Measurements from ENCODE around the gene RAMP2.

The RAMP2 gene

GRCh38 chr17:42743595-42744282 lies 17.3 kb upstream of the RAMP2 start:
- TF ChIP-seq CTCF (IDR thresholded peaks at IDR 0.05; ENCODE audit: extremely low read depth, insufficient read depth, missing control alignments), result no peak
- in situ Hi-C loops (cut with MboI; ENCODE audit: low pct_unique_long_range_greater_than_20kb, low sequenced_read_pairs, unreplicated experiment), result no loop called here
- DNase-seq (ENCODE audit: low spot score), result no peak

GRCh38 chr17:42744283-42744805 lies 16.7 kb upstream of the RAMP2 start:
- peak; percentile 76 for DNase-seq (ENCODE audit: low spot score)
- in situ Hi-C loops (cut with MboI; ENCODE audit: low pct_unique_long_range_greater_than_20kb, low sequenced_read_pairs, unreplicated experiment), result no loop called here
- peak; percentile 18 for TF ChIP-seq CTCF (IDR thresholded peaks at IDR 0.05; ENCODE audit: extremely low read depth, insufficient read depth, missing control alignments)

- TF ChIP-seq CTCF (IDR thresholded peaks at IDR 0.05; ENCODE audit: extremely low read depth, insufficient read depth, missing control alignments), result no peak
- in situ Hi-C loops (cut with MboI; ENCODE audit: low pct_unique_long_range_greater_than_20kb, low sequenced_read_pairs, unreplicated experiment), result no loop called here
- DNase-seq (ENCODE audit: low spot score), result peak; percentile 99
These were observed 16.0 kb upstream of the RAMP2 start, which contains the start of gene EZH1 for GRCh38 chr17:42744806-42745617. EZH1 (minus strand) TSS chr17:42745040; CDS start chr17:42728941, 16,099 bp downstream.

- no peak for TF ChIP-seq CTCF (IDR thresholded peaks at IDR 0.05; ENCODE audit: extremely low read depth, insufficient read depth, missing control alignments)
- no peak for DNase-seq (ENCODE audit: low spot score)
- in situ Hi-C loops (cut with MboI; ENCODE audit: low pct_unique_long_range_greater_than_20kb, low sequenced_read_pairs, unreplicated experiment), result no loop called here
These were observed 12.7 kb upstream of the RAMP2 start for GRCh38 chr17:42748202-42748907.

GRCh38 chr17:42748908-42749798 lies 11.9 kb upstream of the RAMP2 start:
- no peak for TF ChIP-seq CTCF (IDR thresholded peaks at IDR 0.05; ENCODE audit: extremely low read depth, insufficient read depth, missing control alignments)
- in situ Hi-C loops (cut with MboI; ENCODE audit: low pct_unique_long_range_greater_than_20kb, low sequenced_read_pairs, unreplicated experiment), result no loop called here
- no peak for DNase-seq (ENCODE audit: low spot score)
